GM12878 (cell line): ENCODE measurements around the gene CNPY2. TPM values are rescaled to one million over a fixed set of nuclear protein-coding genes. Genes with fewer than 3 reads are reported as not detected.
"Not testable (repeated sequence)": the region's sequence is repeated elsewhere in the genome, so short reads cannot be mapped to it uniquely, and the experiment has no call there.

Experiments
- ATAC-seq: fragments of 200-7000 bp; cut with Tn5 transposase; 3 replicates; pipeline ENCODE4 v1.9.1; 2020; ENCODE audit warnings: mild to moderate bottlenecking, moderate library complexity
- BruUV-seq: library from RNA; stranded (reverse); fragments of 400-500 nt; replicated peaks from 2 replicates; lab custom pipeline; 2021; lab: Mats Ljungman, UMichigan
- CTCF ChIA-PET: fragments of 300-600 bp; sonication (Branson Sonifier 250); formaldehyde crosslinking; extraction: SDS; loops from one replicate; lab custom pipeline; 2021; ENCODE audit warnings: inconsistent platforms; lab: Yijun Ruan, JAX
- POLR2A ChIA-PET: fragments of 350-600 bp; formaldehyde crosslinking; extraction: SDS; loops from one replicate; lab custom pipeline; 2021; ENCODE audit warnings: inconsistent platforms; lab: Charles Lee
- RAD21 ChIA-PET: fragments of 300-600 bp; sonication (Branson Sonifier 250); formaldehyde crosslinking; loops from one replicate; lab custom pipeline; 2023; ENCODE audit warnings: antibody characterized with exemption; ENCODE audit not compliant: unreplicated experiment; lab: Charles Lee
- SMC1A ChIA-PET: fragments of 300-600 bp; sonication (Branson Sonifier 250); formaldehyde crosslinking; loops from one replicate; lab custom pipeline; 2023; ENCODE audit not compliant: unreplicated experiment, uncharacterized antibody; lab: Charles Lee
- DNase-seq: peaks from one replicate; pipeline ENCODE4 v3.0.0-alpha.2; 2011; ENCODE audit warnings: low read depth, low spot score
- FAIRE-seq: peaks from 3 replicates; lab custom pipeline; 2011; peaks lifted over from hg19 to GRCh38; lab: Jason Lieb, UNC
- H2AFZ ChIP-seq: 2 replicates; pipeline ENCODE4 v1.6.0; 2011; ENCODE audit warnings: low read depth, low read length, control low read depth; ENCODE audit not compliant: control insufficient read depth
- H3K27ac ChIP-seq: 2 replicates; pipeline ENCODE4 v1.5.1; 2011; ENCODE audit warnings: control low read depth; ENCODE audit not compliant: control insufficient read depth, insufficient read depth
- H3K27me3 ChIP-seq, 2 experiments: replicated peaks in 1 of 2; 2 replicates each; pipeline versions ENCODE4 v1.6.0 to v1.6.1; 2011; ENCODE audit warnings: low read length in 1 of 2; ENCODE audit not compliant: control insufficient read depth in 2 of 2, insufficient read depth in 2 of 2
- H3K36me3 ChIP-seq, 2 experiments: 2 replicates each; pipeline ENCODE4 v1.5.1; 2011; ENCODE audit warnings: low read length in 1 of 2; ENCODE audit not compliant: control insufficient read depth in 2 of 2, insufficient read depth in 2 of 2
- H3K4me1 ChIP-seq: 2 replicates; pipeline ENCODE4 v1.6.1; 2011; ENCODE audit warnings: mild to moderate bottlenecking, low read length, moderate library complexity, mixed read lengths; ENCODE audit not compliant: control insufficient read depth, insufficient read depth
- H3K4me2 ChIP-seq: 2 replicates; pipeline ENCODE4 v1.6.0; 2011; ENCODE audit warnings: control low read depth; ENCODE audit not compliant: control insufficient read depth, insufficient read depth
- H3K4me3 ChIP-seq: fragments of 200-600 bp; sonication (generic); 2 replicates; pipeline ENCODE4 v1.5.1; 2016
- H3K79me2 ChIP-seq: 2 replicates; pipeline ENCODE4 v1.6.0; 2011; ENCODE audit warnings: low read length; ENCODE audit not compliant: control insufficient read depth, insufficient read depth
- H3K9ac ChIP-seq: 2 replicates; pipeline ENCODE4 v1.8.0; 2011; ENCODE audit warnings: low read length, control low read depth, mixed read lengths; ENCODE audit not compliant: control insufficient read depth, insufficient read depth
- H3K9me3 ChIP-seq: replicated peaks from 3 replicates; pipeline ENCODE4 v1.5.1; 2011; ENCODE audit warnings: mild to moderate bottlenecking, low read length; ENCODE audit not compliant: control insufficient read depth, insufficient read depth
- H4K20me1 ChIP-seq: 2 replicates; pipeline ENCODE4 v1.6.0; 2011; ENCODE audit not compliant: control insufficient read depth, insufficient read depth
- CTCF ChIP-seq, 3 experiments: IDR thresholded peaks in 2 of 3; conservative IDR thresholded peaks in 1 of 3; 2 replicates each; pipeline ENCODE4 v1.5.1; 2011; ENCODE audit warnings: low read depth in 3 of 3, low read length in 3 of 3, mild to moderate bottlenecking in 3 of 3, control low read depth in 2 of 3, moderate library complexity in 2 of 3, inconsistent platforms in 1 of 3, mixed read lengths in 1 of 3; ENCODE audit not compliant: control insufficient read depth in 2 of 3, insufficient read depth in 1 of 3; ENCODE audit errors: extremely low read depth in 1 of 3
- POLR2A ChIP-seq: IDR thresholded peaks from 2 replicates; pipeline ENCODE4 v1.6.1; 2011; ENCODE audit warnings: low read depth, mild to moderate bottlenecking, low read length
- RUNX3 ChIP-seq: IDR thresholded peaks from 2 replicates; pipeline ENCODE4 v1.6.1; 2012; ENCODE audit warnings: low read length, inconsistent platforms
- SMARCA5 ChIP-seq: fragments of 450-650 bp; IDR thresholded peaks from 2 replicates; pipeline ENCODE4 v1.6.1; 2017; ENCODE audit warnings: mild to moderate bottlenecking
- WGBS: methylation state at CpG from one replicate; pipeline ENCODE4 v1.1.6; 2016; ENCODE audit warnings: low lambda C conversion rate; ENCODE audit not compliant: insufficient replicate concordance, insufficient coverage; ENCODE audit errors: missing lambda C conversion rate; 5-methylcytosine and 5-hydroxymethylcytosine counted together
- in situ Hi-C: fragments of 300-500 bp; cut with MboI; formaldehyde crosslinking; loops from 9 replicates; pipeline ENCODE4 v1.14.3; 2018; ENCODE audit warnings: mixed read lengths
- intact Hi-C: fragments of 100-400 bp; cut with micrococcal nuclease; formaldehyde crosslinking; loops from one replicate; pipeline ENCODE4 v1.14.2; 2022; ENCODE audit not compliant: unreplicated experiment
- polyA plus RNA-seq, 11 experiments: library from polyadenylated mRNA; depleted of rRNA in 4 of 11; unstranded in 6 of 11; stranded (reverse) in 5 of 11; fragments of >200 nt; fragmentation: Nextera tagmentation in 4 of 11; fragmentation: Illumina TruSeq in 1 of 11; extraction: Ambion mirVana in 4 of 11; extraction: Trizol in 1 of 11; gene quantifications; 1 replicate in 1 of 11; 2 replicates in 10 of 11; pipeline versions ENCODE4 v1.2.1 to v1.2.3, GENCODE V29; 2011 to 2016; ENCODE audit warnings: inconsistent platforms in 2 of 11, missing spikeins in 2 of 11, low read depth in 1 of 11
- total RNA-seq, 4 experiments: library from RNA; depleted of rRNA in 3 of 4; stranded (reverse); fragments of >200 nt in 3 of 4; fragmentation: Illumina TruSeq in 1 of 4; extraction: Trizol in 1 of 4; gene quantifications; 2 replicates each; pipeline versions ENCODE4 v1.2.1 to v1.2.3, GENCODE V29; 2013 to 2021

Gene CNPY2
- total and polyA plus RNA-seq, 10 of the 15 experiments (the other 5 are each of a cell fraction or from before 2014, with no cell fraction given), result 25.0 to 276 (median 87.8) TPM

DNA sequence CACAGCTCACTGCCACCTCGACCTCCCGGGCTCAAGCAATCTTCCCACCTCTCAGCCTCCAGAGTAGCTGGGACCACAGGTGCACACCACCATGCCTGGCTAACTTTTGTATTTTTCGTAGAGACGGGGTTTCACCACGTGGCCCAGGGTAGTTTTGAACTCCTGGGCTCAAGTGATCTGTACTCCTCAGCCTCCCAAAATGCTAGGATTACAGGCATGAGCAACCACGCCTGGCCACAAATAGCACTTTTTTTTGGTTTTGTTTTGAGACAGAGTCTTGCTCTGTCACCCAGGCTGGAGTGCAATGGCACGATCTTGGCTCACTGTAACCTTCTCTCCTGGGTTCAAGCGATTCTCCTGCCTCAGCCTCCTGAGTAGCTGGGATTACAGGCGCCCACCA, 31.5 kb upstream of the CNPY2 start:
- DNase-seq, H3K79me2 ChIP-seq, H3K4me2 ChIP-seq, H3K9me3 ChIP-seq, H3K27ac ChIP-seq, in situ Hi-C loops, H4K20me1 ChIP-seq, BruUV-seq, H3K4me1 ChIP-seq, H2AFZ ChIP-seq, SMC1A ChIA-PET, H3K27me3 ChIP-seq, H3K4me3 ChIP-seq, intact Hi-C loops, H3K9ac ChIP-seq, FAIRE-seq: not testable (repeated sequence)
- peak; percentile 38 for TF ChIP-seq RUNX3
- RAD21 ChIA-PET, result interaction anchor here (0.7 to 1.0 kb wide), 2 partner anchors 13 to 114 kb away, joined by 3 to 4 read pairs; partner anchors contain the start of gene STAT2
- peak; percentile 58 for ATAC-seq
- POLR2A ChIA-PET, result interaction anchor here (0.5 to 1.9 kb wide), 5 partner anchors 11 to 248 kb away, joined by 3 to 11 read pairs (median 4); no protein-coding TSS in a partner anchor
- peaks cover 21 to 51% of the 10 kb centered on the region in 2 experiments for H3K36me3 ChIP-seq
- 32% methylated on average over 9 of the region's 9 CpGs for WGBS
- CTCF ChIA-PET, result interaction anchor here (1.0 to 1.3 kb wide), 2 partner anchors 11 to 125 kb away, joined by 3 to 6 read pairs; partner anchors contain the start of gene RNF41

- intact Hi-C loops, result no loop called here
- no peak overlapping the region for H3K4me2 ChIP-seq
- H3K79me2 ChIP-seq, result no peaks in the 10 kb centered on the region
- peaks cover 21 to 50% of the 10 kb centered on the region in 2 experiments for H3K36me3 ChIP-seq
- H3K27ac ChIP-seq, result no peak overlapping the region
- ATAC-seq (peak; percentile 40), FAIRE-seq (no peak), DNase-seq (no peak)
- H4K20me1 ChIP-seq, result no peaks in the 10 kb centered on the region
- 90% methylated on average over 7 of the region's 7 CpGs for WGBS
- CTCF ChIA-PET, result interaction anchor here (1.0 to 1.3 kb wide), 3 partner anchors 12 to 125 kb away, joined by 3 to 6 read pairs (median 3); partner anchors contain the start of genes CNPY2 and RNF41
- H3K4me1 ChIP-seq, result peaks cover 3% of the 10 kb centered on the region
- SMC1A ChIA-PET, result interaction anchor here (1.5 kb wide), 1 partner anchor 10 kb away, joined by 5 read pairs; no protein-coding TSS in a partner anchor
- no peak overlapping the region for H3K4me3 ChIP-seq
- H2AFZ ChIP-seq, result no peak overlapping the region
- in situ Hi-C loops, result no loop called here
- RAD21 ChIA-PET, result interaction anchor here (1.0 kb wide), 1 partner anchor 13 kb away, joined by 4 read pairs; the partner anchor contains the start of gene STAT2
- H3K9me3 ChIP-seq, result no peaks in the 10 kb centered on the region
- POLR2A ChIA-PET, result interaction anchor here (0.7 to 1.9 kb wide), 4 partner anchors 11 to 78 kb away, joined by 3 to 11 read pairs (median 4); no protein-coding TSS in a partner anchor
- no TSS peak for BruUV-seq
- H3K9ac ChIP-seq, result no peak overlapping the region
- H3K27me3 ChIP-seq, result no peaks in the 10 kb centered on the region
- TF ChIP-seq CTCF (IDR thresholded peaks at IDR 0.05 in 2 of 3, conservative IDR thresholded peaks at IDR 0.05 in 1 of 3; ENCODE audit: control insufficient read depth in 2 of 3, extremely low read depth in 1 of 3, insufficient read depth in 1 of 3, low read depth in 3 of 3, low read length in 3 of 3), result peak in 2 of 3 experiments; percentile 5 to 17; a peak in 1 of 6 replicates
- TF ChIP-seq SMARCA5, result no peak
- 0 out of 2 replicates have a peak, but pooled peaks have one; percentile 0 for TF ChIP-seq POLR2A
- TF ChIP-seq, all 136 proteins: peak for 2
Observed at GRCh38 chr12:56346675-56347074, 30.9 kb upstream of the CNPY2 start.

GRCh38 chr12:56342290-56342689, 26.5 kb upstream of the CNPY2 start:
- BruUV-seq, H3K27ac ChIP-seq, H2AFZ ChIP-seq, H3K9me3 ChIP-seq, H3K4me3 ChIP-seq, FAIRE-seq, in situ Hi-C loops, intact Hi-C loops, H4K20me1 ChIP-seq, DNase-seq, H3K79me2 ChIP-seq, H3K27me3 ChIP-seq, H3K4me2 ChIP-seq, H3K9ac ChIP-seq, RAD21 ChIA-PET, ATAC-seq: not testable (repeated sequence)
- CTCF ChIA-PET, result interaction anchor here (0.7 to 1.8 kb wide), 2 partner anchors 16 to 356 kb away, joined by 4 to 5 read pairs; no protein-coding TSS in a partner anchor
- peaks cover 14% of the 10 kb centered on the region for H3K4me1 ChIP-seq
- peaks cover 7 to 30% of the 10 kb centered on the region in 2 experiments; a peak in 3 of 4 replicates for H3K36me3 ChIP-seq
- POLR2A ChIA-PET, result interaction anchor here (0.6 to 11.4 kb wide), 2 partner anchors 18 to 568 kb away, joined by 4 to 140 read pairs; partner anchors contain the start of genes APOF and STAT2
- 96% methylated on average over 2 of the region's 2 CpGs for WGBS
- SMC1A ChIA-PET, result interaction anchor here (0.6 to 2.3 kb wide), 5 partner anchors 16 to 706 kb away, joined by 3 to 12 read pairs (median 3); no protein-coding TSS in a partner anchor
